Heart left ventricle (tissue), 16 donors: ENCODE results near the gene TMEM179. TPM values are rescaled to one million over a fixed set of nuclear protein-coding genes. Genes with fewer than 3 reads are reported as not detected.

Source experiments
- ATAC-seq, 4 donors: fragments of 200-7000 bp; cut with Tn5 transposase; one replicate each; pipeline ENCODE4 v1.9.1; 2020 to 2022; ENCODE audit warnings: moderate library complexity in 4 of 4, mild to moderate bottlenecking in 3 of 4, moderate number of reproducible peaks in 1 of 4
- DNase-seq, 5 donors: peaks; one replicate each; pipeline ENCODE4 v3.0.0-alpha.2; 2020
- H3K27ac ChIP-seq, 12 donors: fragments of 200-600 bp; sonication (generic) in 4 of 12; one replicate each; pipeline versions ENCODE4 v1.5.0 to v1.8.0; 2016 to 2022; ENCODE audit warnings: mild to moderate bottlenecking in 2 of 12
- H3K27me3 ChIP-seq, 9 donors: fragments of 200-600 bp; sonication (generic) in 2 of 9; one replicate each; pipeline versions ENCODE4 v1.5.1 to v1.8.0; 2016 to 2022; ENCODE audit warnings: mild to moderate bottlenecking in 3 of 9
- H3K36me3 ChIP-seq, 9 donors: fragments of 200-600 bp; sonication (generic) in 2 of 9; one replicate each; pipeline versions ENCODE4 v1.5.0 to v1.8.0; 2018 to 2022; ENCODE audit warnings: mild to moderate bottlenecking in 2 of 9
- H3K4me1 ChIP-seq, 12 donors: fragments of 200-600 bp; sonication (generic) in 4 of 12; one replicate each; pipeline versions ENCODE4 v1.5.0 to v1.8.0; 2016 to 2022; ENCODE audit warnings: mild to moderate bottlenecking in 3 of 12
- H3K4me3 ChIP-seq, 12 donors: fragments of 200-600 bp; sonication (generic) in 4 of 12; one replicate each; pipeline versions ENCODE4 v1.5.0 to v1.8.0; 2017 to 2022; ENCODE audit warnings: mild to moderate bottlenecking in 9 of 12, moderate library complexity in 4 of 12
- H3K9me3 ChIP-seq, 12 donors: fragments of 200-600 bp; sonication (generic) in 4 of 12; one replicate each; pipeline versions ENCODE4 v1.5.0 to v1.8.0; 2016 to 2022; ENCODE audit warnings: mild to moderate bottlenecking in 1 of 12
- CTCF ChIP-seq, 12 donors: fragments of 200-600 bp; sonication (generic) in 4 of 12; IDR thresholded peaks; one replicate each; pipeline versions ENCODE4 v1.5.0 to v1.8.0; 2018 to 2022; ENCODE audit warnings: antibody characterized with exemption in 12 of 12, mild to moderate bottlenecking in 5 of 12
- POLR2A ChIP-seq, 2 donors: fragments of 450-650 bp; IDR thresholded peaks; one replicate each; pipeline ENCODE4 v1.6.1; 2017; ENCODE audit warnings: antibody characterized with exemption in 2 of 2, mild to moderate bottlenecking in 2 of 2, moderate library complexity in 2 of 2
- WGBS, 4 donors: extraction: QIAGEN DNeasy Blood & Tissue Kit in 2 of 4; methylation state at CpG; one replicate each; pipeline versions ENCODE4 v1.1.5 to v1.1.7; 2013 to 2018; 5-methylcytosine and 5-hydroxymethylcytosine counted together
- intact Hi-C, 10 donors: fragments of 100-400 bp; cut with DNase I; formaldehyde crosslinking; loops; one replicate each; pipeline versions ENCODE4 v1.11.1 to v1.14.2; 2022
- polyA plus RNA-seq, 2 donors: library from polyadenylated mRNA; stranded (reverse); fragments of 200-250 nt; gene quantifications; one replicate each; pipeline ENCODE4 v1.2.3, GENCODE V29; 2013
- total RNA-seq, 9 donors: library from RNA; depleted of rRNA in 2 of 9; stranded (reverse); fragments of >200 nt in 2 of 9; fragmentation: NEBNext Ultra II Directional in 3 of 9; extraction: Animal tissue kit (Norgen Biotek cat#: 25700) in 3 of 9; gene quantifications; one replicate each; pipeline versions ENCODE4 v1.1.0 to v1.2.4, GENCODE V29; 2016 to 2023
- donor health status: ischemic (EF 13 %, LVEDD 7.1; RV severe dilation, severe dysfunction).
- donor health status: healthy with polysubstance abuse.
- donor health status: DM: no; HTN: yes; CAD: no.
- donor health status: DM: no; HTN: no; CAD: no.
- donor health status: ischemic (EF 25% LVEDD 6.9; RV normal size, moderate dysfunction).
- donor health status: ischemic (EF 25% LVEDD 5.7; RV mildly dilated, moderate dysfunction).
- donor health status: healthy.
- donor health status: DM: yes; HTN: yes; CAD: no.
- donor health status: ischemic (EF 35%, LVEDD 5.7; RV mildly dilated, moderate dysfunction).
- donor health status: nonischemic (EF 11% LVEDD 7.7; RV severe dilation, severe dysfunction).
- donor health status: DM: yes; HTN: yes; CAD: no.
- donor health status: PGD.
- donor health status: ischemic (EF 29% LVEDD 5.4; RV normal size, mild dysfunction).
- donor health status: nonischemic (EF 23%, LVEDD 6.1; RV moderate dilation, normal function).

TMEM179 gene
- total and polyA plus RNA-seq, 11 donors: 0.15 to 1.1 (median 0.40) TPM; not detected in 4

GRCh38 chr14:104555430-104556255, 48.9 kb downstream of the TMEM179 start:
- no peak for ATAC-seq
- H3K9me3 ChIP-seq: no peaks in the 10 kb centered on the region
- no peak overlapping the region for H3K4me3 ChIP-seq
- intact Hi-C loops: loop anchor here in 1 of 10 donors (5.0 kb wide), 1 partner anchor 478 kb away; no protein-coding TSS in a partner anchor
- H3K36me3 ChIP-seq: no peaks in the 10 kb centered on the region
- no peak overlapping the region for H3K27ac ChIP-seq
- 88 to 94% (median 93%) methylated on average over 10 to 11 of the region's 11 CpGs for WGBS, 4 donors
- no peaks in the 10 kb centered on the region for H3K4me1 ChIP-seq
- TF ChIP-seq POLR2A (IDR thresholded peaks at IDR 0.05) (no peak), CTCF (IDR thresholded peaks at IDR 0.05) (no peak)
- peak in 4 of 5 donors; percentile 4 to 36 (median 12) for DNase-seq
- peaks cover 0 to 15% (median 0%) of the 10 kb centered on the region in 9 donors for H3K27me3 ChIP-seq

- H3K27ac ChIP-seq: no peak overlapping the region
These were observed 49.8 kb downstream of the TMEM179 start for GRCh38 chr14:104554608-104555429.

GRCh38 chr14:104554088-104554607, 50.4 kb downstream of the TMEM179 start:
- Histone ChIP-seq H3K36me3 (no peaks in the 10 kb centered on the region), H3K4me3 (no peak overlapping the region), H3K27me3 (peaks cover 0 to 15% (median 0%) of the 10 kb centered on the region in 9 donors), H3K27ac (no peak overlapping the region), H3K9me3 (no peaks in the 10 kb centered on the region), H3K4me1 (no peaks in the 10 kb centered on the region)
- DNase-seq: peak; percentile 1 to 33 (median 18)
- WGBS, 4 donors: 69 to 82% (median 82%) methylated on average over 5 to 12 of the region's 12 CpGs
- intact Hi-C loops: loop anchor here in 1 of 10 donors (5.0 kb wide), 1 partner anchor 412 kb away; no protein-coding TSS in a partner anchor
- no peak for ATAC-seq
- TF ChIP-seq POLR2A (IDR thresholded peaks at IDR 0.05) (no peak), CTCF (IDR thresholded peaks at IDR 0.05) (no peak)

More at GRCh38 chr14:104554608-104555429, 49.8 kb downstream of the TMEM179 start:
- Histone ChIP-seq H3K4me3 (no peak overlapping the region), H3K4me1 (no peaks in the 10 kb centered on the region), H3K27me3 (peaks cover 0 to 15% (median 0%) of the 10 kb centered on the region in 9 donors), H3K36me3 (no peaks in the 10 kb centered on the region), H3K9me3 (no peaks in the 10 kb centered on the region)
- 59 to 69% (median 62%) methylated on average over 9 to 26 of the region's 26 CpGs for WGBS, 4 donors
- ATAC-seq (no peak), DNase-seq (peak in 4 of 5 donors; percentile 13 to 49 (median 22))
- TF ChIP-seq POLR2A (IDR thresholded peaks at IDR 0.05) (no peak), CTCF (IDR thresholded peaks at IDR 0.05) (no peak)
- intact Hi-C loops: loop anchor here in 1 of 10 donors (5.0 kb wide), 2 partner anchors 413 to 478 kb away; no protein-coding TSS in a partner anchor
